HCT116 (cell line): Measurements from ENCODE around the gene CDH4.

Experiments
- CTCF ChIP-seq, 3 experiments: fragments of 200-600 bp in 1 of 3; sonication (generic) in 1 of 3; IDR thresholded peaks in 2 of 3; conservative IDR thresholded peaks in 1 of 3; 2 replicates each; pipeline ENCODE4 v1.5.1; 2012 to 2017; ENCODE audit warnings: low read depth in 2 of 3, low read length in 2 of 3, antibody characterized with exemption in 1 of 3, borderline replicate concordance in 1 of 3, control low read depth in 1 of 3, mild to moderate bottlenecking in 1 of 3, mixed read lengths in 1 of 3, mixed run types in 1 of 3, moderate library complexity in 1 of 3; ENCODE audit not compliant: insufficient read depth in 1 of 3
- EZH2 ChIP-seq: fragments of 200-600 bp; sonication (generic); IDR thresholded peaks from 2 replicates; pipeline ENCODE4 v1.6.1; 2017; ENCODE audit warnings: antibody characterized with exemption, mixed run types
- POLR2A ChIP-seq: IDR thresholded peaks from 2 replicates; pipeline ENCODE4 v1.7.0; 2011; ENCODE audit warnings: borderline replicate concordance; ENCODE audit not compliant: insufficient read depth, insufficient read length; ENCODE audit errors: extremely low read depth
- POLR2AphosphoS5 ChIP-seq: IDR thresholded peaks from 2 replicates; pipeline ENCODE4 v1.6.1; 2011; ENCODE audit warnings: mild to moderate bottlenecking, low read depth, low read length, moderate library complexity
- REST ChIP-seq: IDR thresholded peaks from 2 replicates; pipeline ENCODE4 v1.6.1; 2012; ENCODE audit warnings: low read depth

GRCh38 chr20:61560361-61560853 lies 308.3 kb downstream of the CDH4 start:
- TF ChIP-seq POLR2A (no peak), REST (no peak), CTCF (IDR thresholded peaks at IDR 0.05 in 2 of 3, conservative IDR thresholded peaks at IDR 0.05 in 1 of 3; ENCODE audit: borderline replicate concordance in 1 of 3, insufficient read depth in 1 of 3, low read depth in 2 of 3, low read length in 2 of 3) (peak in 2 of 3 experiments; percentile 28 to 49; a peak in 4 of 6 replicates), EZH2 (no peak), POLR2AphosphoS5 (no peak)
